ENCODE data around the gene TSSK6.

The TSSK6 gene

GRCh38 chr19:19464339-19465098 is 50.8 kb downstream of the TSSK6 start:
- DNase-seq (ENCODE audit: low read depth) = no peak
